GM10266 (cell line): ENCODE results near the gene KIAA1217.

Source experiments
- DNase-seq: peaks from one replicate; pipeline ENCODE4 v3.0.0; 2012; ENCODE audit errors: extremely low spot score
- TF ChIP-seq, protein P1 (sequence below): IDR thresholded peaks from 2 replicates; pipeline ENCODE4 v1.5.1; 2012; ENCODE audit warnings: mild to moderate bottlenecking, low read depth; ENCODE audit not compliant: control insufficient read depth, insufficient read depth; ENCODE audit errors: missing control alignments

Gene KIAA1217

DNA sequence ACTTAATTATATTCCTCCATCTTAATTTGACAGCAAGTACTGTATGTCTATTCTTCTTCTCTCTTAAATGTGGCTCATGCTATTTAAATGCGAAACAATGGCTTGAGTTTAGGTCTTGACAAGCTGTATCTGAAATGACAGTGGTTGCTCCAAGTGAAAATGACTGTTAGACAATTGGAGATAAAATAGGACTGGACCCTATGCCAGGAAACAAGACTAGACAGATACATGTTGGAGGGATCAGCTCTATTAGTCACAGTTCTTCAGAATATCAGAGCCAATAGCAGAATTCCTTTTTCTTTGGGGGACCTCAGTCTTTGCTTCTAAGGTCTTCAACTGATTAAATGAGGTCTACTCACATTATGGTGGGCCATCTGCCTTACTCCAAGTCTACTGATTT lies 25.8 kb downstream of the KIAA1217 start:
- TF ChIP-seq, protein P1, sequence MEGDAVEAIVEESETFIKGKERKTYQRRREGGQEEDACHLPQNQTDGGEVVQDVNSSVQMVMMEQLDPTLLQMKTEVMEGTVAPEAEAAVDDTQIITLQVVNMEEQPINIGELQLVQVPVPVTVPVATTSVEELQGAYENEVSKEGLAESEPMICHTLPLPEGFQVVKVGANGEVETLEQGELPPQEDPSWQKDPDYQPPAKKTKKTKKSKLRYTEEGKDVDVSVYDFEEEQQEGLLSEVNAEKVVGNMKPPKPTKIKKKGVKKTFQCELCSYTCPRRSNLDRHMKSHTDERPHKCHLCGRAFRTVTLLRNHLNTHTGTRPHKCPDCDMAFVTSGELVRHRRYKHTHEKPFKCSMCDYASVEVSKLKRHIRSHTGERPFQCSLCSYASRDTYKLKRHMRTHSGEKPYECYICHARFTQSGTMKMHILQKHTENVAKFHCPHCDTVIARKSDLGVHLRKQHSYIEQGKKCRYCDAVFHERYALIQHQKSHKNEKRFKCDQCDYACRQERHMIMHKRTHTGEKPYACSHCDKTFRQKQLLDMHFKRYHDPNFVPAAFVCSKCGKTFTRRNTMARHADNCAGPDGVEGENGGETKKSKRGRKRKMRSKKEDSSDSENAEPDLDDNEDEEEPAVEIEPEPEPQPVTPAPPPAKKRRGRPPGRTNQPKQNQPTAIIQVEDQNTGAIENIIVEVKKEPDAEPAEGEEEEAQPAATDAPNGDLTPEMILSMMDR = no peak
- no peak for DNase-seq

DNA sequence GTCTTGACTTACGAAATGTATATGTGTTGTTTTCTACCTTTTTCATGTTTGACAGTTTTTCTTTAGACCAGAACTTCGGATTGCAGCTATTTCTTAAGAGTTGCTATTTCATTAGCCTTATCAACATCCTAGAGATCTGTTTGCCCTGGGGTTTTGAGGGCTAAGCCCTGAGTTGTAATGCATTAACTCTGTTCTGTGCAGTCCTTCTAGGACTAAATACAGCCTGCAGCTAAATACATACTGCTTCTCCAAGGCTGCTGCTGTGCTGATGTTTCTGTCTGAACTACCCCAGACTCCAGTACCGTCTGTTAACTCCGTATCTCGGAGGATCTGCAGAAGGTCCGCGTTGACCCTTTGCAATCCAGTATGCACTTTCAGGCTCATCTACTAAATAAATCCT lies 26.5 kb downstream of the KIAA1217 start:
- TF ChIP-seq, protein P1 = no peak
- no peak for DNase-seq

DNA sequence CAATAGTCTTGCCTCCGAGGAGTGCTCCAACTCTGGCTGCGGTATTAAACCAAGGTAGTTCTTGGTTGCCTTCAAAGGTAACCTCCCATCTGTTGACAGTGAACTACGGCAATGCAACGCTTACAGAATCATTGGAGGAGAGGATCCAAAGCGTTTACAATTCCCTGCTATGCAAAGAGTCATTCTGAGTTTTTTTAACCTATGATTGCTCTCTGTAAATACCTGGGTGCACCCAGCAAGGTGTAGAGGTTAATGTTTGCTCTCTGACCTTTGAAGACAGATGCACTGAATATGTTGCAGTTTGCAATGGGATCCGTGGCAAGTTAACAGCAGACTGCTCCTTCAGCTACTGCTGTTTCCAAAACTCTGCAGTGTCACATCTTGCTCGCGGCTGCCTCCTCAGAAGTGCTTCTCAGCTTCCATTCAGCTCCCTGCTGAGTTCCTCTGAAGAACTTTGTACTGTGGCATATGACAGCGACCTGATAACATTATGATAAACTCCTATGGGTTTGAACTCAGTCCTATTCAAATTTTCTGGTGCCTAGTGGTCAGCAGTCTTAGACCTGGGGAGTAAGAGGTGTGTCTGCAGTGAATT lies 29.0 kb downstream of the KIAA1217 start:
- no peak for DNase-seq
- TF ChIP-seq, protein P1 = no peak

DNA sequence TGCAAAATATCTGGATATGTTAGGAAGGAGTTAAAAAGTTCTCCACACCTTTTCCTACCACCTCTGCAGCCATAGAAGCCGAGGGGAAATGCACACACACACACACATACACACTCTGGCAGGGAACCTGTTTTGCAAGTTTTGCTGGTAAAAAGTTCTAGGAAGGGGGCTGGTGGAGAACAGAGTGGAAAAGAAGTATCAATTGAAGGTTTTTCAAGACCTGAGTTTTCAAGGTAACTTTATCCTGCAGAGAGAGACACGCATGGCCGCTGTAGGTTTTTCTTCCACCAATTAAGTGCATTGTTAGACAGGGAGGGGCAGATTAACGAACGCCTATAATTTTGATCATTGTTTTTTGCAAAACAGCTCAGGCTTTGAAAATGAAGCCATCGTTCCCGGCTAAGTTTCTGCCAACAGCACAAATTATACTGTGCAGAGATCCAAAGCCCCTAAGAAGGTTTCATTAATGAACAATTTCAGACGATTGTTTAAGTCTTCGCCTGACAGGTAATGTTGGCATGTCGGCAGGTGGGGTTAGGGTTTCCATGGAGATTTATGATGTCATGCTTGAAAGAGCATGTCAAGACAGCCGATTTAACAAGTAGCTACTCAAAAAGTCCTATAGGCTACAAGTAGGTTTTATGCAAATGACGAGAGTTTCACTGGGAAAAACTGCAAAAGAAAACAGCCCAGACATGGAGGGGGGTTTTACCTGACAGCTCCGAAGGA lies 29.7 kb downstream of the KIAA1217 start:
- TF ChIP-seq, protein P1 = no peak
- DNase-seq = no peak

DNA sequence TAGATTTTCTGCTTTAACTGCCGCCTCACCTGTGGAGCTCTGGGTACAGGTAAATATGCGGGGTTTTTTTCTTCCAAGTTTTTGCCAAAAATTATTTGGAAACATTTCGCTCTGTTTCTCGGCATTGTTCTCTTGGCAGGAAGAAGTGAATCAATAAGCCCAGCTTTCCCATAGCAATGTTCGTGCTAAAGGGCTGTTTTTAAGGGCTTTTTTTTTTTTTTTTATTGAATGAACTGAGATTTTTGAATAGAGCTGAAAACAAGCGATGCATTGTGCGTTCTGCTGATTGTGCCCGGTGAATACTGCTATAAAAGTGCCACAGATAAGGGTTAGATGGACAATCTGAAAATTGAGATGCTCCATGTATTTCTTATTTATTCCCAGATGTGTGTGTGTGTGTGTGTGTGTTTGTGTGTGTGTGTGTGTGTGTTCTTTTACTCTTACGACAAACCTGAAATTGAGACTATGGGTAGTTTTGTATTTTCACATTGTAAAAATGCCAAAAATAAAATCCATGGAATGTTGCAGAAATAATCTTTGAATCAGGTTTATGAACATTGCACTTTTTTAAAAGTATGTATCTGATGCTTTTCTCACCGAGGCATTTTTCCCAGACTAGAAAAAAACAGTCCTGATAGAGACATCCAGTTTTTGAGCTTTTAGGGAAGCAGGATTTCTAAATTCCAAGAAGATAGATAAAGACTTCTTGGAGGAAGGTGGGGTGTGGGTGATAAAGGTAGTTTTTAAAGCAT lies 30.5 kb downstream of the KIAA1217 start:
- DNase-seq = no peak
- TF ChIP-seq, protein P1 = no peak

DNA sequence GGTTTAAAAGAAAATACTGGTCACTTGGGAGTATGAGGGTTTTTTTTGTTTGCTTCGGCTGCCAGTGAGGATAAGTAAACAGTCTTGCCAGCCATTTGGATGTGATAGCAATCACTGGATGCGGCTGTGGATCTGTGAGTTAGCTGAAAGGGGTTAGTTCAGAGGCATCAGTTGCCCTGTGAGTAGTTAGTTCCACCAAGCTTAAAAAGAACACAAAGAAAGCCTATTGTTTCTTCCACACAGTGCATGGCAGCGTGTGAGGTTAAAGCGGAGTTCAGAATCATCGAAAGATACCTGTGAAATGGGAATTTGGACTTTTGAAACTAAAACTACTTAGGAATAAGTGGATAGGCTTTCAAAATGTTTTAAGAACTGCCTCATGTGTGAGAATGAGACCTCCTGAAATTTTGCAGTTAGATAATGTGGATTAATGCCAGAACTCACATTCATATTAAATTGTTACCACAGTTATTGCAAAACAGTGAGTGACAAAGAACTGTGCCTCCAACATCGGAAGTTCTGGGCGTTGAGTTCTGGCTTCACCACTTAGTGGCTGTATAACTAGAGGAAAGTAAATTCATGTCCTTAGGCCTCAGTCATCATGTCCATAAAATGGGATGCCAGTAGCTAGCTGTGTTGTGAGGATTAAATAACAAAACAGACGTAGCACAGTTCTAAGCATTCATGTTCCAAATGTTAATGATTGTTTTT lies 31.3 kb downstream of the KIAA1217 start:
- TF ChIP-seq, protein P1 = no peak
- no peak for DNase-seq

DNA sequence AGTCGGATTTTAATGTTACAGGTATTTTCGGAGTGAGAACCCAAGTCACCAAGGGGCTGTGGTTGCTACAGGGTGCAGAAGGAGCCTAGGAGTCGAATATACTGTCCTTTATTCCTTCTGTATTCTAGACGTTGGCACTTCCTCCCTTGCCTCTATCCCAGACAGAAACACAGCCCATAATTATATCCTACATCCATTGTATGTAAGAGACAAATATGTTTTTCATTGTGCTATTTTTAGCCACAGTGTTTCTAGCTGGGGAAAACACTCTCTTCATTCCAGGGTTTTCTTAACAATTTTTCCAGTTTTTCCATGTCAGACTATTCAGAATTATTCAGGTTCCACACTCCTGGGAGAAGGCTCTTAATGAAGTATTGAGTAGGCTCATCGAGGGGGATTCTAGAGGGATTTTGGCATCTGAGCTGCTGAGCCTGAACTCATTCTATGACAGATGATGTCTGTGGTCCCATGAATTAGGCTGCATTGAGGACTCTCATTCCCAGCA lies 32.6 kb downstream of the KIAA1217 start:
- TF ChIP-seq, protein P1 = no peak
- no peak for DNase-seq
